H54 (cell line): ENCODE measurements around the gene PRKCG.

ENCODE experiments used
- DNase-seq: peaks from one replicate; pipeline ENCODE4 v3.0.0; 2011; ENCODE audit warnings: low spot score, mixed read lengths; ENCODE audit not compliant: insufficient read length
- FAIRE-seq: peaks from 3 replicates; lab custom pipeline; 2011; peaks lifted over from hg19 to GRCh38; lab: Jason Lieb, UNC
- POLR2A ChIP-seq: IDR thresholded peaks from 2 replicates; pipeline ENCODE4 v1.6.1; 2011; ENCODE audit warnings: low read depth, mild to moderate bottlenecking, low read length

The PRKCG gene

GRCh38 chr19:53877361-53877766, 4.6 kb upstream of the PRKCG start:
- DNase-seq, result no peak
- TF ChIP-seq POLR2A, result no peak
- no peak for FAIRE-seq

- no peak for FAIRE-seq
Measured at GRCh38 chr19:53878776-53879139, 3.2 kb upstream of the PRKCG start.

GRCh38 chr19:53879140-53880081, 2.6 kb upstream of the PRKCG start:
- FAIRE-seq (peak; percentile 15), DNase-seq (peak; percentile 95)
- no peak for TF ChIP-seq POLR2A

More at GRCh38 chr19:53878776-53879139, 3.2 kb upstream of the PRKCG start:
- TF ChIP-seq POLR2A, result no peak
- no peak for DNase-seq

GRCh38 chr19:53880711-53881481, 1.1 kb upstream of the PRKCG start:
- DNase-seq (no peak), FAIRE-seq (no peak)
- TF ChIP-seq POLR2A, result no peak

- no peak for TF ChIP-seq POLR2A
- DNase-seq (no peak), FAIRE-seq (no peak)
Measured at GRCh38 chr19:53882391-53883050, 524 bp downstream of the PRKCG start.

GRCh38 chr19:53883231-53883661, 1.2 kb downstream of the PRKCG start:
- DNase-seq (no peak), FAIRE-seq (no peak)
- TF ChIP-seq POLR2A, result no peak

GRCh38 chr19:53883741-53884140, 1.7 kb downstream of the PRKCG start:
- TF ChIP-seq POLR2A, result no peak
- FAIRE-seq (no peak), DNase-seq (no peak)

- TF ChIP-seq POLR2A, result no peak
- FAIRE-seq, result no peak
- DNase-seq, result no peak
Measured at GRCh38 chr19:53884256-53884655, 2.3 kb downstream of the PRKCG start.

GRCh38 chr19:53885036-53885435, 3.0 kb downstream of the PRKCG start:
- TF ChIP-seq POLR2A, result no peak
- no peak for FAIRE-seq
- no peak for DNase-seq

GRCh38 chr19:53892301-53892980, 10.4 kb downstream of the PRKCG start:
- no peak for FAIRE-seq
- no peak for TF ChIP-seq POLR2A
- DNase-seq, result no peak

- FAIRE-seq (no peak), DNase-seq (peak; percentile 63)
- TF ChIP-seq POLR2A, result no peak
Measured at GRCh38 chr19:53892981-53893325, 11.0 kb downstream of the PRKCG start.

GRCh38 chr19:53894707-53895106, 12.7 kb downstream of the PRKCG start:
- TF ChIP-seq POLR2A, result no peak
- no peak for FAIRE-seq

GRCh38 chr19:53896682-53897081, 14.7 kb downstream of the PRKCG start:
- FAIRE-seq (no peak), DNase-seq (no peak)
- TF ChIP-seq POLR2A, result no peak

More at GRCh38 chr19:53894707-53895106, 12.7 kb downstream of the PRKCG start:
- no peak for DNase-seq
